NCI-H82 treated with DMSO at 0.1 percent for 48 hours (cell line): ENCODE data around the gene TRIM73.
"Not testable (repeated sequence)": the region's sequence is repeated elsewhere in the genome, so short reads cannot be mapped to it uniquely, and the experiment has no call there.

ENCODE experiments used
- DNase-seq: peaks from one replicate; lab custom pipeline; 2025; ENCODE audit not compliant: unreplicated experiment; lab: John Stamatoyannopoulos, UW

The TRIM73 gene

GRCh38 chr7:75415428-75415817 lies 20.0 kb downstream of the TRIM73 start:
- not testable (repeated sequence) for DNase-seq

GRCh38 chr7:75415829-75416373 lies 20.5 kb downstream of the TRIM73 start:
- DNase-seq = not testable (repeated sequence)

GRCh38 chr7:75416787-75417186 lies 21.4 kb downstream of the TRIM73 start:
- DNase-seq = not testable (repeated sequence)

GRCh38 chr7:75418292-75418858 lies 22.9 kb downstream of the TRIM73 start:
- DNase-seq = not testable (repeated sequence)

- DNase-seq = not testable (repeated sequence)
Measured at GRCh38 chr7:75419210-75419609, 23.8 kb downstream of the TRIM73 start.

- not testable (repeated sequence) for DNase-seq
Measured at GRCh38 chr7:75419693-75420092, 24.3 kb downstream of the TRIM73 start.

- not testable (repeated sequence) for DNase-seq
Measured at GRCh38 chr7:75420152-75420551, 24.7 kb downstream of the TRIM73 start.

- not testable (repeated sequence) for DNase-seq
Measured at GRCh38 chr7:75421798-75422710, 26.6 kb downstream of the TRIM73 start.

GRCh38 chr7:75423481-75423880 lies 28.1 kb downstream of the TRIM73 start:
- DNase-seq = not testable (repeated sequence)

GRCh38 chr7:75439000-75439399 lies 43.6 kb downstream of the TRIM73 start:
- DNase-seq = not testable (repeated sequence)

GRCh38 chr7:75442101-75442464 lies 46.7 kb downstream of the TRIM73 start:
- not testable (repeated sequence) for DNase-seq

- not testable (repeated sequence) for DNase-seq
Measured at GRCh38 chr7:75442465-75443111, 47.2 kb downstream of the TRIM73 start.

- DNase-seq = not testable (repeated sequence)
Measured at GRCh38 chr7:75449946-75450345, 54.5 kb downstream of the TRIM73 start.

GRCh38 chr7:75452494-75452955 lies 57.1 kb downstream of the TRIM73 start:
- DNase-seq = not testable (repeated sequence)
